MV-4-11 (cell line): ENCODE data around the gene MISP.

ENCODE experiments used
- DNase-seq: peaks from one replicate; lab custom pipeline; 2025; lab: John Stamatoyannopoulos, UW

MISP gene

GRCh38 chr19:796692-797527 lies 46.0 kb downstream of the MISP start, which contains the start of gene PTBP1:
Gene PTBP1 (plus strand): TSS chr19:797452. CDS start chr19:797498, 46 bp downstream.
- peak; percentile 100 for DNase-seq

GRCh38 chr19:797528-798414 lies 46.9 kb downstream of the MISP start:
- DNase-seq, result peak; percentile 83

- DNase-seq, result no peak
Observed at GRCh38 chr19:798415-799075, 47.6 kb downstream of the MISP start.

DNA sequence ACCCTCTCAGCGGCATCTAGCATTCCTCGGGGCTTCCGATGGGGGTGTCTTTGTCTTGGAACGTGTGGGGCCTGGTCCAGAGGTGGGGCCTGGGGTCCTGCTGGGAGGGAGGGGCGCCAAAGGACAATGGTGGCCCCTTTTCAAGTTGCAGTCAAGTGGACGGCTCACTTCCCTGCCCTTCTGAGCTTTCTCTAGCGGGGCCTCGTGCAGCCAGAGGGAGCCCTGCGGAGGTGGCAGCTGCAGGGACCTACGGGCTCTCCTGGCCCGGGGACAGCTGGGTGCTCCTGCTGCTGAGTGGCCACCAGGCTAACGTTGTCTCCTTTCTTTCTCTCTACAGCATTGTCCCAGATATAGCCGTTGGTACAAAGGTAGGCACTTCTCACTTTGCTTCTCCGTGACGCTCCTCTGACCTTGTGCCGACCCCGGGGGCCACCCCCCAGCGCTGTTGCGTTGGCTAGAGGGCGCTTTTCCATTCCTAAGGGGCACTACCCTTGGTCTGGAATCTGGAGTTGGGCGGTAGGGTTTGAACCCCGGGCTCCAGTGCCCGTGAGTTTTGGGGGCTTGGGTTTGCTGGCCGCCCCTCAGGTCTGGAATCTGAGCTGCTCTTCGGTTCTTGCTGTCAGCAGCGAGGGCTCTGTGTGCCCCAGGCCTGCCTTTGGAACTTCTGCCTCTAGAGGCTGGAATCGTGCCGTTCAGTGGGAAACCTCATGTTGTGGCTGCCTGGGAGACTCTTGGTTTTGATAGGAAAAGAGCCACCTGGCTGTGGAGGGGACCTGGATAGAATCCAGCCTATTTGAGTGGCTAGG lies 48.4 kb downstream of the MISP start:
- DNase-seq, result peak; percentile 54

DNA sequence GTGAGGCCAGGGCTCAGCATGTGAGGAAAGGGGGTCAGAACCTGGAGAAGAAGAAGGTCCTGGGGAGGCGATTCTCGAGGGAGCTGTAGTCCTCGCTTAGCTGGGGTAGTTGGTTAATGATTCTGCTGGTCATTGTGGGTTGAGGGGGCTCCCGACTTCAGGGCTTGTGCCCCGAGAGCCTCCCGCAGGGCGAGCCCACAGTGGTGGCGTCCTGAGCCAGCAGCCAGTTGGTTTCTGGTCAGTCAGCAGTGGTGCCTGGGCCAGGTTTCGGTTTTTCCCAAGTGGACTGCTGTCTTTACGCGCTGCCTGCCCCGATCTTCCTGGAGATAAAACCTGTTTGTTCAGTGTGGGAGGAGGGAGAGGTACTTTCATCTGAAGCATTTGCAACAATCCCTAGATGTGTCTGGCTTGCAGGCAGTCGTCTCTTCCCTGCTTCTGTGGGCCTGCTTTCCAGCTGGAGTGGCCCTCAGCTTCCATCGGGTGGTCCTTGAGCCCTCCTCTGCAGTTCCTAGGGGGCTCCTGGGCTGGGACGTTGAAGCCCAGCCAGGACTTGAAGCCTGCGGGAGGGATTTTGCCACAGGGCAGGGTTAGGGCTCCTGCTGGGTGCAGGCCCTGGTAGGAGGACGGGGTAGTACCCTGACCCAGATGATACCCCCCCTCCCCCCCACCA lies 49.6 kb downstream of the MISP start:
- DNase-seq, result no peak

- no peak for DNase-seq
Observed at GRCh38 chr19:801030-801860, 50.3 kb downstream of the MISP start.

DNA sequence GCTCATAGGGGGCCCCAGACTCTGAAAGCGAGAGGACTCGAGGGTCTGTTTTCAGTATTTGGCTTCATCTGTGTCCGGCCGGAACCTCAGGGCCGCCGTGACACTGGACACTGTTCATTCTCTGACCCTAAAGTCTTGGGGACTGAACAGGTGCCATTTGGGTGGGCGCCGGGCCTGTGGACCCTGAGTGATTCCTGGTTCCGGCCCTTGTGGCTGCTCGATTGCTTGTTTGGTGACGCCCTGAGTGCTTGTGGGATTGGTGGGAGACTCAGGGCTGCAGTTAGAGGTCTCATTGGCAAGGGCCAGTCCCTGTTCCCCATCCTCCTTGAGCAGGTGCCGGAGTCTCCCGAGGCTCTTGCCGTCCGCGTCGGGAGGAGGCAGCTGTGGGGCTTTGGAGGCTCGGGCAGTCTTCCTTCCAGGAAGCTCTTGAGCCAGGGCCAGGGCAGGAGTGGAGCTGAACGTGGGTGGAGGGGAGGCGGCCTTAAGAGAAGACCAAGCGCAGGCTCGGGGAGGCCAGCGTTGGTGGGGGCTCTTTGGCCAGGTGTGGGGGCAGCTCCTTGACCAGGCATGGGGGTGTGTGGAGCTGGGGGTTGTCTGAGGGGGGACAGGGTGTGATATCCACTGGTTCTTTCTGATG lies 51.1 kb downstream of the MISP start:
- DNase-seq, result no peak

- no peak for DNase-seq
Observed at GRCh38 chr19:802498-803098, 51.7 kb downstream of the MISP start.

GRCh38 chr19:803099-803561 lies 52.2 kb downstream of the MISP start:
- no peak for DNase-seq

DNA sequence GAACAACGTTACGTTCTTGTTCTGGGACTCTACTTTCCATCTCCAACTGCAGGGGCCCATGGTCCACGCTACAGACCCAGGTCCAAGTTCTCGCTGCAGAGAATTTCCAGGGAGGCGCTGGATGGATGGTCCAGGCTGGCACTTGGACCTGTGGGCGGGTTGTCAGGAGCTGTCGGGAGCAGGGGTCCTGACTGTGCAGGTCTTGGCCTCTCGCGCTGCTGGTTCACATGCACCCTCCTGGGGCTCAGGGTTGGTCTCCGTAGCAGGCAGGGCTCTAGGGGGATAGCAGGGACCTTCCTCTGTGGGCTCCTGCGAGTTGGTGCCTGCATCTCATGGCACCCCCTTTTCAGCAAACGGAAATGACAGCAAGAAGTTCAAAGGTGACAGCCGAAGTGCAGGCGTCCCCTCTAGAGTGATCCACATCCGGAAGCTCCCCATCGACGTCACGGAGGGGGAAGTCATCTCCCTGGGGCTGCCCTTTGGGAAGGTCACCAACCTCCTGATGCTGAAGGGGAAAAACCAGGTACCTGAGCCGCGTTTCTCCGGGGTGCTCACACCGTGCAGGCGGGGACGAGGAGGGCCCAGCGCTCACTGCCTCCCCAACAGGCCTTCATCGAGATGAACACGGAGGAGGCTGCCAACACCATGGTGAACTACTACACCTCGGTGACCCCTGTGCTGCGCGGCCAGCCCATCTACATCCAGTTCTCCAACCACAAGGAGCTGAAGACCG lies 52.9 kb downstream of the MISP start:
- no peak for DNase-seq

DNA sequence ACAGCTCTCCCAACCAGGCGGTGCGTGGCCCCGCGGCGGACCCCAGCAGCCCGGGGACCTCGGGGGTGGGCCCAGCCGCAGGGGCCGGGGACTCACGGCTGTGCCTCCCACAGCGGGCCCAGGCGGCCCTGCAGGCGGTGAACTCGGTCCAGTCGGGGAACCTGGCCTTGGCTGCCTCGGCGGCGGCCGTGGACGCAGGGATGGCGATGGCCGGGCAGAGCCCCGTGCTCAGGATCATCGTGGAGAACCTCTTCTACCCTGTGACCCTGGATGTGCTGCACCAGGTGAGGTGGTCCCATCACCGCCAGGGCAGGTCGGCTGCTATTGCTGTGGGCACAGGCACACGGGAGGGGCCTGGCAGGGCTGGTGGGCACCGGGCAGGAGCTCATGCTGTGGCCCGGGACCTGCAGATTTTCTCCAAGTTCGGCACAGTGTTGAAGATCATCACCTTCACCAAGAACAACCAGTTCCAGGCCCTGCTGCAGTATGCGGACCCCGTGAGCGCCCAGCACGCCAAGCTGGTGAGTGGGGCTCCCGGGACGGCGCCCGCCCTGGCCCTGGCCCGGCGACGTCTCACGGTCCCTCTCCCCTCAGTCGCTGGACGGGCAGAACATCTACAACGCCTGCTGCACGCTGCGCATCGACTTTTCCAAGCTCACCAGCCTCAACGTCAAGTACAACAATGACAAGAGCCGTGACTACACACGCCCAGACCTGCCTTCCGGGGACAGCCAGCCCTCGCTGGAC lies 53.7 kb downstream of the MISP start:
- no peak for DNase-seq

GRCh38 chr19:805166-805551 lies 54.2 kb downstream of the MISP start:
- DNase-seq, result no peak

- peak; percentile 25 for DNase-seq
Observed at GRCh38 chr19:805600-806550, 55.0 kb downstream of the MISP start.

DNA sequence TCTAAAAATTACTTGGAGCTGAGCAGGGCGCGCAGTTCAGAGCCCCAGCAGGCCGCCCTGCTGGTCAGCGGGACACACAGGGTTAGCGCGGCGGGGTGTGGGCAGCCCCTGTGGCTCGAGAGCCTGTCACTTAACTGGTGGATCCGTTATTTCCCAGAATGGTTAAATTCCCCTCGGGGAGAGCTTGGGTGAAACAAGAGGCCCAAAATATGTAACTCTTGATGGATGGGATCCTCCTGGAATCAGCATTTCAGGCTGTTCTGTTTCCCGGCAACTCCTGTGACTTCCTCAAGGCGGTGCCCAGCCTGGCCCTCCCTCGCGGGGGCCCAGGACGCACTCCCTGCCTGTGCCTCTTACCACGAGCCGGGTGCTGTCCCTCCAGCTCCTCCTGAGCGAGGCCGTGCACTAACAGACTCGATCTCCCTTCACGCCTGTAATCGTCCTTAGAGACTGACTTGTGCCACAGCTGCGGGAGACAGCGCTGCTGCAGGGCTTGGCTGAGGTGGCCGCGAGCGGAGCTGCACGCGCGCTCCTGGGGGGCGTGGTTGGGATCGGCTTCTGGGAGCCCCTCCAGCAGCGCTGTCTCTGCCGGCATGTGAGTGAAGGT lies 56.0 kb downstream of the MISP start:
- peak; percentile 36 for DNase-seq

- no peak for DNase-seq
Observed at GRCh38 chr19:807627-808422, 56.9 kb downstream of the MISP start.
